Esophagus muscularis mucosa (tissue), 3 donors: ENCODE data around the gene CD80.

Source experiments
- POLR2A ChIP-seq: fragments of 450-650 bp; IDR thresholded peaks from one replicate; pipeline ENCODE4 v1.6.1; 2017; ENCODE audit warnings: antibody characterized with exemption, moderate library complexity, mild to moderate bottlenecking, low read depth
- POLR2AphosphoS5 ChIP-seq, 2 donors: sonication (generic); formaldehyde crosslinking; IDR thresholded peaks; one replicate each; pipeline ENCODE4 v1.6.1; 2017; ENCODE audit warnings: antibody characterized with exemption in 2 of 2
- TF ChIP-seq, protein P1 (sequence below), 3 experiments: fragments of 200-600 bp in 2 of 3; fragments of 450-650 bp in 1 of 3; sonication (generic) in 2 of 3; IDR thresholded peaks; one replicate each; pipeline ENCODE4 v1.5.1; 2017 to 2019; ENCODE audit warnings: antibody characterized with exemption in 3 of 3, mild to moderate bottlenecking in 2 of 3, moderate library complexity in 1 of 3

DNA sequence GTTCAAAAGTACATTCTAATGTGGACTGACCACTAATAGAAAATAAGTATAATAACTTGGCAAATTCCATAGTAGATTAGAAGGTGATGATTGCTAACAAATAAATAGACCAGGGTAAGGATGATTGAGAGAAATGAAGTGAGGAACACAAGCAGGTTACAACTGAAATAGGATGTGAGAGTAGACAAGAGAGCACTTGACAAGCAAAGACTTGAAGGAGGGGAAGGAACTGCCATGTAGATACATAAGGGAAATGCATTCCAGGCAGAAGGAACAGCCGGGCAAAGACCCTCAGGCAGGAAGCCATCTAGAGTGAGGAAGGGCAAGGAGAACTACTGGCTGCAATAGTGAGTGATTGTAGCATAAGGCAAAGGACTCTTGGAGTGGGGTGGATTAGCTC lies 43.3 kb upstream of the CD80 start:
- TF ChIP-seq, protein P1, sequence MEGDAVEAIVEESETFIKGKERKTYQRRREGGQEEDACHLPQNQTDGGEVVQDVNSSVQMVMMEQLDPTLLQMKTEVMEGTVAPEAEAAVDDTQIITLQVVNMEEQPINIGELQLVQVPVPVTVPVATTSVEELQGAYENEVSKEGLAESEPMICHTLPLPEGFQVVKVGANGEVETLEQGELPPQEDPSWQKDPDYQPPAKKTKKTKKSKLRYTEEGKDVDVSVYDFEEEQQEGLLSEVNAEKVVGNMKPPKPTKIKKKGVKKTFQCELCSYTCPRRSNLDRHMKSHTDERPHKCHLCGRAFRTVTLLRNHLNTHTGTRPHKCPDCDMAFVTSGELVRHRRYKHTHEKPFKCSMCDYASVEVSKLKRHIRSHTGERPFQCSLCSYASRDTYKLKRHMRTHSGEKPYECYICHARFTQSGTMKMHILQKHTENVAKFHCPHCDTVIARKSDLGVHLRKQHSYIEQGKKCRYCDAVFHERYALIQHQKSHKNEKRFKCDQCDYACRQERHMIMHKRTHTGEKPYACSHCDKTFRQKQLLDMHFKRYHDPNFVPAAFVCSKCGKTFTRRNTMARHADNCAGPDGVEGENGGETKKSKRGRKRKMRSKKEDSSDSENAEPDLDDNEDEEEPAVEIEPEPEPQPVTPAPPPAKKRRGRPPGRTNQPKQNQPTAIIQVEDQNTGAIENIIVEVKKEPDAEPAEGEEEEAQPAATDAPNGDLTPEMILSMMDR (IDR thresholded peaks at IDR 0.05), result no peak
- TF ChIP-seq POLR2AphosphoS5 (IDR thresholded peaks at IDR 0.05) (no peak), POLR2A (no peak)
